Panc1 (cell line): Measurements from ENCODE around the gene CELF2.

ENCODE experiments used
- CTCF ChIP-seq: fragments of 450-650 bp; IDR thresholded peaks from 2 replicates; pipeline ENCODE4 v1.5.1; 2017; ENCODE audit warnings: mild to moderate bottlenecking
- REST ChIP-seq, 2 experiments: IDR thresholded peaks; 2 replicates each; pipeline ENCODE4 v1.6.1; 2011 to 2012; ENCODE audit warnings: low read depth in 2 of 2, control low read depth in 1 of 2, low read length in 1 of 2, mild to moderate bottlenecking in 1 of 2, moderate library complexity in 1 of 2; ENCODE audit not compliant: insufficient read depth in 1 of 2
- SIN3A ChIP-seq: IDR thresholded peaks from 2 replicates; pipeline ENCODE4 v1.6.1; 2012; ENCODE audit warnings: low read depth, mild to moderate bottlenecking, low read length, moderate library complexity, borderline replicate concordance; ENCODE audit not compliant: insufficient read depth

GRCh38 chr10:11162828-11163599, 145.3 kb downstream of the CELF2 start:
- no peak for TF ChIP-seq CTCF
- no peak for TF ChIP-seq REST (IDR thresholded peaks at IDR 0.05; ENCODE audit: insufficient read depth in 1 of 2, low read depth in 2 of 2, low read length in 1 of 2)
- no peak for TF ChIP-seq SIN3A
